WTC11 (cell line): ENCODE measurements around the gene STX2. TPM values are rescaled to one million over a fixed set of nuclear protein-coding genes. Genes with fewer than 3 reads are reported as not detected.

ENCODE experiments used
- ATAC-seq: fragments of 200-7000 bp; cut with Tn5 transposase; 2 replicates; pipeline ENCODE4 v1.10.0; 2021; ENCODE audit warnings: mild to moderate bottlenecking, moderate library complexity
- CTCF ChIA-PET: fragments of 300-600 bp; sonication (Branson Sonifier 250); formaldehyde crosslinking; loops from one replicate; lab custom pipeline; 2021; ENCODE audit warnings: antibody characterized with exemption; lab: Charles Lee
- POLR2A ChIA-PET: fragments of 350-600 bp; sonication (Branson Sonifier 250); formaldehyde crosslinking; loops from one replicate; lab custom pipeline; 2021; ENCODE audit warnings: antibody characterized with exemption; lab: Charles Lee
- DNase-seq: peaks from one replicate; pipeline ENCODE4 v3.0.0; 2021; ENCODE audit warnings: low spot score
- H3K27ac Mint-ChIP-seq: 2 replicates; pipeline ENCODE4 v1.8.0; 2021; ENCODE audit warnings: mixed read lengths
- H3K27me3 Mint-ChIP-seq: 2 replicates; pipeline ENCODE4 v1.8.0; 2021; ENCODE audit warnings: low read depth, mild to moderate bottlenecking, moderate library complexity, mixed read lengths
- H3K36me3 Mint-ChIP-seq: 2 replicates; pipeline ENCODE4 v1.8.0; 2021; ENCODE audit warnings: mixed read lengths
- H3K4me1 Mint-ChIP-seq: 2 replicates; pipeline ENCODE4 v1.8.0; 2022; ENCODE audit warnings: mixed read lengths
- H3K4me3 Mint-ChIP-seq: 2 replicates; pipeline ENCODE4 v1.8.0; 2021; ENCODE audit warnings: mild to moderate bottlenecking, moderate library complexity, mixed read lengths
- H3K9me3 Mint-ChIP-seq: 2 replicates; pipeline ENCODE4 v1.8.0; 2021; ENCODE audit warnings: mixed read lengths
- AR ChIP-seq: fragments of 250-450 bp; sonication (Bioruptor Pico); IDR thresholded peaks from 2 replicates; pipeline ENCODE4 v1.9.0; 2021; ENCODE audit warnings: mild to moderate bottlenecking
- CDX4 ChIP-seq: fragments of 250-450 bp; sonication (Bioruptor Pico); IDR thresholded peaks from 2 replicates; pipeline ENCODE4 v1.9.0; 2021; ENCODE audit warnings: moderate library complexity, mild to moderate bottlenecking, inconsistent platforms, borderline replicate concordance
- E2F5 ChIP-seq: sonication (generic); formaldehyde crosslinking; IDR thresholded peaks from 2 replicates; pipeline ENCODE4 v1.8.1; 2022; ENCODE audit warnings: mild to moderate bottlenecking, moderate library complexity, missing genetic modification reagents
- GABPB1 ChIP-seq: sonication (generic); formaldehyde crosslinking; IDR thresholded peaks from 2 replicates; pipeline ENCODE4 v1.8.1; 2023; ENCODE audit warnings: mild to moderate bottlenecking, missing genetic modification reagents
- HMGA2 ChIP-seq: fragments of 250-450 bp; sonication (Bioruptor Pico); IDR thresholded peaks from 2 replicates; pipeline ENCODE4 v1.4.0; 2021; ENCODE audit warnings: mild to moderate bottlenecking, moderate library complexity
- JUN ChIP-seq: sonication (generic); formaldehyde crosslinking; IDR thresholded peaks from 2 replicates; pipeline ENCODE4 v1.8.0; 2023; ENCODE audit warnings: mild to moderate bottlenecking, missing genetic modification reagents
- MLX ChIP-seq: sonication (generic); formaldehyde crosslinking; IDR thresholded peaks from 2 replicates; pipeline ENCODE4 v1.8.1; 2023; ENCODE audit warnings: mild to moderate bottlenecking, missing genetic modification reagents, moderate library complexity
- PRDM15 ChIP-seq: sonication (generic); formaldehyde crosslinking; IDR thresholded peaks from 2 replicates; pipeline ENCODE4 v1.8.0; 2022; ENCODE audit warnings: missing genetic modification reagents
- PREB ChIP-seq: sonication (generic); formaldehyde crosslinking; IDR thresholded peaks from 2 replicates; pipeline ENCODE4 v1.8.1; 2022; ENCODE audit warnings: mild to moderate bottlenecking, missing genetic modification reagents, moderate library complexity, borderline replicate concordance
- SOX15 ChIP-seq: fragments of 250-450 bp; sonication (Bioruptor Pico); IDR thresholded peaks from 2 replicates; pipeline ENCODE4 v1.9.0; 2021; ENCODE audit warnings: mild to moderate bottlenecking
- TEAD4 ChIP-seq: sonication (generic); formaldehyde crosslinking; IDR thresholded peaks from 2 replicates; pipeline ENCODE4 v1.8.0; 2022; ENCODE audit warnings: mild to moderate bottlenecking, missing genetic modification reagents
- ZBTB21 ChIP-seq: sonication (generic); formaldehyde crosslinking; IDR thresholded peaks from 2 replicates; pipeline ENCODE4 v1.8.1; 2023; ENCODE audit warnings: mild to moderate bottlenecking, missing genetic modification reagents, borderline replicate concordance
- ZNF121 ChIP-seq: sonication (generic); formaldehyde crosslinking; IDR thresholded peaks from 2 replicates; pipeline ENCODE4 v1.8.0; 2023; ENCODE audit warnings: missing genetic modification reagents
- ZNF138 ChIP-seq: sonication (generic); formaldehyde crosslinking; conservative IDR thresholded peaks from 2 replicates; pipeline ENCODE4 v1.8.1; 2022; ENCODE audit warnings: mild to moderate bottlenecking, moderate library complexity, missing genetic modification reagents
- ZNF416 ChIP-seq: fragments of 250-450 bp; sonication (Bioruptor Pico); IDR thresholded peaks from 2 replicates; pipeline ENCODE4 v1.9.0; 2021; ENCODE audit warnings: mild to moderate bottlenecking, inconsistent platforms
- ZNF423 ChIP-seq: fragments of 250-450 bp; sonication (Bioruptor Pico); IDR thresholded peaks from 2 replicates; pipeline ENCODE4 v2.1.2; 2022; ENCODE audit warnings: mild to moderate bottlenecking, moderate library complexity
- ZNF512 ChIP-seq: sonication (generic); formaldehyde crosslinking; IDR thresholded peaks from 2 replicates; pipeline ENCODE4 v1.8.1; 2022; ENCODE audit warnings: missing genetic modification reagents, borderline replicate concordance
- total RNA-seq: library from RNA; stranded (reverse); gene quantifications from 3 replicates; pipeline ENCODE4 v1.2.3, GENCODE V29; 2021

Gene STX2
- total RNA-seq, 1 experiment from 2014 or later: 22.7 TPM

- no peak for TF ChIP-seq CDX4 (CRISPR knock-in tag)
Observed at GRCh38 chr12:130778776-130779175, 60.3 kb downstream of the STX2 start (continued).

- peaks cover 18% of the 10 kb centered on the region for H3K4me1 Mint-ChIP-seq
- peaks cover 8% of the 10 kb centered on the region; the same call in 1 of the 2 replicates for H3K36me3 Mint-ChIP-seq
- ATAC-seq: no peak
- no peak overlapping the region for H3K27ac Mint-ChIP-seq
- DNase-seq: no peak
- ChIA-PET CTCF (interaction anchor here (1.4 to 2.0 kb wide), 7 partner anchors 11 to 94 kb away, joined by 3 to 8 read pairs (median 5); no protein-coding TSS in a partner anchor), POLR2A (no interaction called here)
- peak overlapping the region; percentile 60; the same call in 1 of the 2 replicates for H3K4me3 Mint-ChIP-seq
- no peak for TF ChIP-seq HMGA2
- TF ChIP-seq TEAD4 (CRISPR knock-in tag): 0 out of 2 replicates have a peak, but pooled peaks have one; percentile 28
- no peak for TF ChIP-seq ZBTB21
- peak; percentile 97 for TF ChIP-seq ZNF121 (CRISPR knock-in tag)
- H3K9me3 Mint-ChIP-seq: no peaks in the 10 kb centered on the region
- peaks cover 3% of the 10 kb centered on the region; the same call in 1 of the 2 replicates for H3K27me3 Mint-ChIP-seq
Observed at GRCh38 chr12:130776857-130777339, 62.2 kb downstream of the STX2 start.

- peak; percentile 57 for DNase-seq
- Mint-ChIP-seq H3K36me3 (peaks cover 6% of the 10 kb centered on the region; the same call in 1 of the 2 replicates), H3K9me3 (no peaks in the 10 kb centered on the region)
- TF ChIP-seq ZNF416: no peak
- no peak for TF ChIP-seq AR (CRISPR knock-in tag)
- TF ChIP-seq PREB (CRISPR knock-in tag): no peak
- no peak for TF ChIP-seq JUN (CRISPR knock-in tag)
- TF ChIP-seq MLX (CRISPR knock-in tag): no peak
- TF ChIP-seq ZNF423 (CRISPR knock-in tag): peak; percentile 32; the same call in 1 of the 2 replicates
- TF ChIP-seq GABPB1: peak; percentile 94
- no peak for TF ChIP-seq E2F5 (CRISPR knock-in tag)
- TF ChIP-seq ZNF138 (CRISPR knock-in tag): no peak
- TF ChIP-seq PRDM15 (CRISPR knock-in tag): no peak
- TF ChIP-seq SOX15 (CRISPR knock-in tag): no peak
- no peak for TF ChIP-seq ZNF512 (CRISPR knock-in tag)
- TF ChIP-seq, all 79 proteins: peak for 2
- ChIA-PET POLR2A (interaction anchor here (1.0 kb wide), 1 partner anchor 12 kb away, joined by 3 read pairs; no protein-coding TSS in a partner anchor), CTCF (interaction anchor here (0.6 to 2.0 kb wide), 9 partner anchors 11 to 94 kb away, joined by 3 to 8 read pairs (median 4); no protein-coding TSS in a partner anchor)
- ATAC-seq: peak; percentile 79
- no peak overlapping the region for H3K27ac Mint-ChIP-seq
- peak overlapping the region; percentile 60 for H3K4me3 Mint-ChIP-seq
- peaks cover 16% of the 10 kb centered on the region for H3K4me1 Mint-ChIP-seq
- H3K27me3 Mint-ChIP-seq: peaks cover 7% of the 10 kb centered on the region; the same call in 1 of the 2 replicates
Observed at GRCh38 chr12:130775953-130776856, 62.8 kb downstream of the STX2 start.
